DOHH2 (cell line): ENCODE measurements around the gene GSG1L.

Source experiments
- H3F3A ChIP-seq: fragments of 200-600 bp; sonication (generic), shearing (Covaris generic); 2 replicates; pipeline ENCODE4 v1.6.0; 2016; ENCODE audit warnings: antibody characterized with exemption, mild to moderate bottlenecking; ENCODE audit not compliant: control insufficient read depth, insufficient read depth
- H3K27ac ChIP-seq: fragments of 200-600 bp; sonication (generic); 2 replicates; pipeline ENCODE4 v1.5.1; 2014; ENCODE audit warnings: low read depth, mild to moderate bottlenecking, low read length, moderate library complexity
- H3K27me3 ChIP-seq: fragments of 200-600 bp; sonication (generic); 2 replicates; pipeline ENCODE4 v1.6.1; 2014; ENCODE audit warnings: mild to moderate bottlenecking, low read length, mixed read lengths; ENCODE audit not compliant: control insufficient read depth
- H3K36me3 ChIP-seq: fragments of 200-600 bp; sonication (generic); 2 replicates; pipeline ENCODE4 v1.6.1; 2014; ENCODE audit warnings: mild to moderate bottlenecking, low read length, moderate library complexity, mixed read lengths; ENCODE audit not compliant: control insufficient read depth
- H3K4me1 ChIP-seq: fragments of 200-600 bp; sonication (generic); 2 replicates; pipeline ENCODE4 v1.6.1; 2014; ENCODE audit warnings: mild to moderate bottlenecking, low read length, mixed read lengths; ENCODE audit not compliant: control insufficient read depth
- H3K4me2 ChIP-seq: fragments of 200-600 bp; sonication (generic); 2 replicates; pipeline ENCODE4 v1.6.0; 2014; ENCODE audit warnings: mild to moderate bottlenecking, low read length, moderate library complexity
- H3K4me3 ChIP-seq: fragments of 200-600 bp; sonication (generic); 2 replicates; pipeline ENCODE4 v1.5.1; 2014; ENCODE audit warnings: mild to moderate bottlenecking, low read length, mixed read lengths
- H3K79me2 ChIP-seq: fragments of 200-600 bp; sonication (generic); 2 replicates; pipeline ENCODE4 v1.6.1; 2014; ENCODE audit warnings: mild to moderate bottlenecking, low read length, mixed read lengths; ENCODE audit not compliant: control insufficient read depth
- H3K9me2 ChIP-seq: fragments of 200-600 bp; sonication (generic); replicated peaks from 2 replicates; pipeline ENCODE4 v1.6.1; 2014; ENCODE audit warnings: mild to moderate bottlenecking, low read length, mixed read lengths; ENCODE audit not compliant: control insufficient read depth
- H3K9me3 ChIP-seq: fragments of 200-600 bp; sonication (generic); 2 replicates; pipeline ENCODE4 v1.6.1; 2014; ENCODE audit warnings: antibody characterized with exemption, low read length, mixed read lengths; ENCODE audit not compliant: control insufficient read depth, insufficient read depth
- H4K20me1 ChIP-seq: fragments of 200-600 bp; sonication (generic); 2 replicates; pipeline ENCODE4 v1.6.0; 2014; ENCODE audit warnings: low read depth, mild to moderate bottlenecking, antibody characterized with exemption, low read length, moderate library complexity; ENCODE audit not compliant: control insufficient read depth, insufficient read depth
- CTCF ChIP-seq: fragments of 200-600 bp; sonication (generic); IDR thresholded peaks from one replicate; pipeline ENCODE4 v1.5.1; 2014; ENCODE audit warnings: antibody characterized with exemption, mild to moderate bottlenecking, low read depth, low read length; ENCODE audit not compliant: poor library complexity, severe bottlenecking
- EZH2phosphoT487 ChIP-seq: fragments of 200-600 bp; sonication (generic); IDR thresholded peaks from 2 replicates; pipeline ENCODE4 v1.6.1; 2017; ENCODE audit warnings: borderline replicate concordance, mild to moderate bottlenecking, antibody characterized with exemption, low read length, moderate library complexity, mixed read lengths

Gene GSG1L

GRCh38 chr16:27862953-27863352, 200.6 kb downstream of the GSG1L start:
- H4K20me1 ChIP-seq, result no peaks in the 10 kb centered on the region
- TF ChIP-seq EZH2phosphoT487, result no peak
- no peak for TF ChIP-seq CTCF
- H3F3A ChIP-seq, result no peaks in the 10 kb centered on the region
- H3K4me3 ChIP-seq, result no peak overlapping the region
- H3K36me3 ChIP-seq, result no peaks in the 10 kb centered on the region
- peaks cover 8% of the 10 kb centered on the region; the same call in 1 of the 2 replicates for H3K9me3 ChIP-seq
- H3K4me1 ChIP-seq, result no peaks in the 10 kb centered on the region
- H3K79me2 ChIP-seq, result no peaks in the 10 kb centered on the region
- no peak overlapping the region for H3K4me2 ChIP-seq
- H3K27me3 ChIP-seq, result no peaks in the 10 kb centered on the region
- no peak overlapping the region for H3K27ac ChIP-seq
- H3K9me2 ChIP-seq, result no peaks in the 10 kb centered on the region

- Histone ChIP-seq H3K9me3 (peaks cover 8% of the 10 kb centered on the region; the same call in 1 of the 2 replicates), H3K27ac (no peak overlapping the region), H3K4me2 (no peak overlapping the region), H3K36me3 (no peaks in the 10 kb centered on the region), H4K20me1 (no peaks in the 10 kb centered on the region), H3K4me1 (no peaks in the 10 kb centered on the region), H3K9me2 (no peaks in the 10 kb centered on the region), H3K27me3 (no peaks in the 10 kb centered on the region), H3K4me3 (no peak overlapping the region), H3F3A (no peaks in the 10 kb centered on the region), H3K79me2 (no peaks in the 10 kb centered on the region)
- no peak for TF ChIP-seq EZH2phosphoT487
- no peak for TF ChIP-seq CTCF
Measured at GRCh38 chr16:27860091-27860490, 203.4 kb downstream of the GSG1L start.

GRCh38 chr16:27859020-27859419, 204.5 kb downstream of the GSG1L start:
- H3K27me3 ChIP-seq, result no peaks in the 10 kb centered on the region
- no peak overlapping the region for H3K4me3 ChIP-seq
- H3K79me2 ChIP-seq, result no peaks in the 10 kb centered on the region
- no peaks in the 10 kb centered on the region for H3K9me2 ChIP-seq
- no peaks in the 10 kb centered on the region for H3K36me3 ChIP-seq
- no peaks in the 10 kb centered on the region for H4K20me1 ChIP-seq
- TF ChIP-seq EZH2phosphoT487 (no peak), CTCF (peak; percentile 49)
- H3K27ac ChIP-seq, result no peak overlapping the region
- no peak overlapping the region for H3K4me2 ChIP-seq
- H3F3A ChIP-seq, result no peaks in the 10 kb centered on the region
- H3K9me3 ChIP-seq, result peaks cover 7% of the 10 kb centered on the region; the same call in 1 of the 2 replicates
- no peaks in the 10 kb centered on the region for H3K4me1 ChIP-seq

- H3K4me2 ChIP-seq, result no peak overlapping the region
Measured at GRCh38 chr16:27853651-27854050, 209.9 kb downstream of the GSG1L start.

More at GRCh38 chr16:27853651-27854050, 209.9 kb downstream of the GSG1L start:
- H3K9me2 ChIP-seq, result no peaks in the 10 kb centered on the region
- H3K79me2 ChIP-seq, result no peaks in the 10 kb centered on the region
- no peak overlapping the region for H3K27ac ChIP-seq
- no peaks in the 10 kb centered on the region for H3K4me1 ChIP-seq
- no peaks in the 10 kb centered on the region for H4K20me1 ChIP-seq
- TF ChIP-seq EZH2phosphoT487 (no peak), CTCF (no peak)
- H3K27me3 ChIP-seq, result no peaks in the 10 kb centered on the region
- no peak overlapping the region for H3K4me3 ChIP-seq
- H3F3A ChIP-seq, result no peaks in the 10 kb centered on the region
- H3K36me3 ChIP-seq, result no peaks in the 10 kb centered on the region
- no peaks in the 10 kb centered on the region for H3K9me3 ChIP-seq
